ENCODE data around the gene GABRG1.

Gene GABRG1

DNA sequence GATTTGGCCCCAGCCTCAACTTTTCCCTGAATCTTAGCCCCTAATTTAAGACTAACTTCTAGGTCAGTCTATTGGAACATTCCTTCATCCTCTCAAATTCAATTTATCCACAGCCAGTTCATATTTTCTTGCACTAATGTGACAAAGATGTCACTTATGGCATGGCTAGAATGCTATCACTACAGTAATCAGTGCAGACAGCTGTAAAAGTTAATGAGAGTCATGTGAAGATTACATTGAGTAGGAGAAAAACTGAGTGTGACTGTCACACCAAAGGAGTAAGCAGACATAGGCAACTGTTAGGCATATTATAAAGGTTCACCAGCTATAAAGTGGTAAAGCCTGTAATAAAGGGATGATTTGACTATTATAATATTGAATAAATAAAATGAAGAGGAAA, 42.6 kb downstream of the GABRG1 start:
- intact Hi-C loops (cut with DNase I; ENCODE audit: low total_unique reads), result no loop called here

DNA sequence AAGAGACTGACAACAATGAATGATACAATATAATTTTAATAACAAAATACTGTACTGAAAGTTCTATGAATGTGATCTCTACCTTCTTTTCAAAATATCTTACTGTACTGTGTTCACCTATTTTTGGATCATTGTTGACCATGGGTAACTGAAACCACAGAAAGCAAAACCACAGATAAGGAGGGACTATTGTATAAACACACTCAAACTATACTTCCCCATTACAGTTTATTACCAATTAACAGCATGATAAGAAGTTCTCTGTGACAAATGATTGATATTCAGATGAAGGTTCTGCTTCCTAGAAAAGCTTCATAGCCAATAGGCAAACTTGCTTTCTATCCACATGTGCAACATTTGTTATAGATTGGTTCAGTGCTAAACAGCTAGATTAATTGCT, 50.1 kb downstream of the GABRG1 start:
- no peak for DNase-seq
- Histone ChIP-seq H3K36me3 (no peaks in the 10 kb centered on the region), H3K27ac (no peak overlapping the region), H3K4me3 (no peak overlapping the region), H3K4me1 (no peaks in the 10 kb centered on the region), H3K27me3 (no peaks in the 10 kb centered on the region), H3K9me3 (no peaks in the 10 kb centered on the region)
- TF ChIP-seq, protein P1, sequence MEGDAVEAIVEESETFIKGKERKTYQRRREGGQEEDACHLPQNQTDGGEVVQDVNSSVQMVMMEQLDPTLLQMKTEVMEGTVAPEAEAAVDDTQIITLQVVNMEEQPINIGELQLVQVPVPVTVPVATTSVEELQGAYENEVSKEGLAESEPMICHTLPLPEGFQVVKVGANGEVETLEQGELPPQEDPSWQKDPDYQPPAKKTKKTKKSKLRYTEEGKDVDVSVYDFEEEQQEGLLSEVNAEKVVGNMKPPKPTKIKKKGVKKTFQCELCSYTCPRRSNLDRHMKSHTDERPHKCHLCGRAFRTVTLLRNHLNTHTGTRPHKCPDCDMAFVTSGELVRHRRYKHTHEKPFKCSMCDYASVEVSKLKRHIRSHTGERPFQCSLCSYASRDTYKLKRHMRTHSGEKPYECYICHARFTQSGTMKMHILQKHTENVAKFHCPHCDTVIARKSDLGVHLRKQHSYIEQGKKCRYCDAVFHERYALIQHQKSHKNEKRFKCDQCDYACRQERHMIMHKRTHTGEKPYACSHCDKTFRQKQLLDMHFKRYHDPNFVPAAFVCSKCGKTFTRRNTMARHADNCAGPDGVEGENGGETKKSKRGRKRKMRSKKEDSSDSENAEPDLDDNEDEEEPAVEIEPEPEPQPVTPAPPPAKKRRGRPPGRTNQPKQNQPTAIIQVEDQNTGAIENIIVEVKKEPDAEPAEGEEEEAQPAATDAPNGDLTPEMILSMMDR (IDR thresholded peaks at IDR 0.05), result no peak
- intact Hi-C loops (cut with DNase I; ENCODE audit: low total_unique reads), result no loop called here

More for the DNA sequence above, 42.6 kb downstream of the GABRG1 start:
- TF ChIP-seq, protein P1 (IDR thresholded peaks at IDR 0.05), result no peak
- H3K36me3 ChIP-seq, result no peaks in the 10 kb centered on the region
- DNase-seq, result no peak
- no peaks in the 10 kb centered on the region for H3K9me3 ChIP-seq
- H3K27me3 ChIP-seq, result no peaks in the 10 kb centered on the region
- H3K4me1 ChIP-seq, result no peaks in the 10 kb centered on the region
- no peak overlapping the region for H3K4me3 ChIP-seq
- no peak overlapping the region for H3K27ac ChIP-seq

DNA sequence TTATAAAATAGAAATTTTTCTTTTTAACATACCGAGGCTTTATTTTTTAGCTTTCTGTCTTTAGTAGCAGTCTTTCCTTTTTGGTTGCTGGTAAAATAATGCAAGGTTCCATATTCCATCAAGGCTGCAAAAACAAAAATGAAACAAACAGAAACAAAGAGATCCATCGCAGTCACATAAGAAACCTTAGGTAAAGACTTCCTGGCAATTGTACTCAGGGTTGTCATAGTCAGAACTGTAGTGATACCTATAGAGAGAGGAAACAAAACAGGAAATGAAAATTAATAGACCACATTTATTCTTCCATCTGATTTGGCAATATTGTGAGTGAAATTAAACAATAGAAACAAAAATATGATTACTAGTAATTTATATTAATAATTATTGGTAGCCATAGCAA, 72.5 kb downstream of the GABRG1 start:
- Histone ChIP-seq H3K27ac (no peak overlapping the region), H3K4me3 (no peak overlapping the region), H3K36me3 (no peaks in the 10 kb centered on the region), H3K4me1 (no peaks in the 10 kb centered on the region), H3K9me3 (no peaks in the 10 kb centered on the region), H3K27me3 (no peaks in the 10 kb centered on the region)
- DNase-seq, result no peak
- TF ChIP-seq, protein P1 (IDR thresholded peaks at IDR 0.05), result no peak
- intact Hi-C loops (cut with DNase I; ENCODE audit: low total_unique reads), result no loop called here

DNA sequence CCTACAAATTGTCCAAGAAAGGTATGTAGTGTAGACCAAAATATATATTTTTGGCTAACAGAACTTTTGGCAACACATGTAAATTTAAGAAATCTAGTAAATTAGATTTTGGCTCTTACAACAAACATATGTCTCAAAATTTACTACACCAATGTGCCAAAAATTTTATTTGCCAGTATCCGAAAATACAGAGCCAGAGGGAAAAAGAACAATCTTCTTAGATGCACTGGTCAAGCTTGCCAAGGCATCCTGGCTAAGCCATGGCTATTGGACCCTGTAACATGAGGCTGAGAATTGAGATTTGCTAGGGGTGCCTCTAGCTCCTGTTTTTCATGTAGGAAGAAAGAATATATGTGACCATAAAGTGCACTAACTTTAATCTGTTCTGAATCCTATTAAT, 91.8 kb downstream of the GABRG1 start:
- intact Hi-C loops (cut with DNase I; ENCODE audit: low total_unique reads), result no loop called here
- no peaks in the 10 kb centered on the region for H3K36me3 ChIP-seq
- no peaks in the 10 kb centered on the region for H3K27me3 ChIP-seq
- TF ChIP-seq, protein P1 (IDR thresholded peaks at IDR 0.05), result no peak
- H3K9me3 ChIP-seq, result peaks cover 0 to 6% (median 0%) of the 10 kb centered on the region in 3 donors
- H3K27ac ChIP-seq, result no peak overlapping the region
- no peak overlapping the region for H3K4me3 ChIP-seq
- no peaks in the 10 kb centered on the region for H3K4me1 ChIP-seq
- no peak for DNase-seq

GRCh38 chr4:46016306-46016705, 107.5 kb downstream of the GABRG1 start:
- TF ChIP-seq, protein P1 (IDR thresholded peaks at IDR 0.05), result no peak
- intact Hi-C loops (cut with DNase I; ENCODE audit: low total_unique reads), result no loop called here

DNA sequence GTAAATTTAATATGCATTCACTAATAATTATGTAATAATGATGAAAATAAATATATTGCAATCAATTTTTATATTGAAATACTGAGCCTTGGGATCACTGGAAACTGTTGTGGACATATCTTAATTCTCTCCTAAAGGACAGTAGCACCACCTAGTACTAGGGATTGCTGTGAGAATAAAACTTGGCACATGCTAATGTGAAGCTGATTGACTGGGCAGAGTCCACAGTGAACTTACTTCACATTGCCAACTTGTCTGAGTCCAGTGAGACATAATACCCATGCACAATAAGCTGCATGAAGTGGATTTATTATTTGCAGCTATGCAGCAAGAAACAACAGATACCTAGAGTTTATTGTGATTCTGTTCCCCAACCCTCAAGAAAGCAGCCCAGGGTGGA, 131.1 kb downstream of the GABRG1 start:
- Histone ChIP-seq H3K9me3 (no peaks in the 10 kb centered on the region), H3K27me3 (no peaks in the 10 kb centered on the region), H3K4me1 (no peaks in the 10 kb centered on the region), H3K27ac (no peak overlapping the region), H3K4me3 (no peak overlapping the region), H3K36me3 (no peaks in the 10 kb centered on the region)
- intact Hi-C loops (cut with DNase I; ENCODE audit: low total_unique reads), result no loop called here
- TF ChIP-seq, protein P1 (IDR thresholded peaks at IDR 0.05), result no peak
- DNase-seq, result no peak

More at GRCh38 chr4:46016306-46016705, 107.5 kb downstream of the GABRG1 start:
- Histone ChIP-seq H3K4me3 (no peak overlapping the region), H3K9me3 (no peaks in the 10 kb centered on the region), H3K4me1 (no peaks in the 10 kb centered on the region), H3K27ac (no peak overlapping the region), H3K27me3 (no peaks in the 10 kb centered on the region), H3K36me3 (no peaks in the 10 kb centered on the region)
- DNase-seq, result no peak
